Measurements from ENCODE around the gene CTBP2. TPM values are rescaled to one million over a fixed set of nuclear protein-coding genes. Genes with fewer than 3 reads are reported as not detected.

Gene CTBP2
- total RNA-seq, 1 experiment from 2014 or later: 77.8 TPM

DNA sequence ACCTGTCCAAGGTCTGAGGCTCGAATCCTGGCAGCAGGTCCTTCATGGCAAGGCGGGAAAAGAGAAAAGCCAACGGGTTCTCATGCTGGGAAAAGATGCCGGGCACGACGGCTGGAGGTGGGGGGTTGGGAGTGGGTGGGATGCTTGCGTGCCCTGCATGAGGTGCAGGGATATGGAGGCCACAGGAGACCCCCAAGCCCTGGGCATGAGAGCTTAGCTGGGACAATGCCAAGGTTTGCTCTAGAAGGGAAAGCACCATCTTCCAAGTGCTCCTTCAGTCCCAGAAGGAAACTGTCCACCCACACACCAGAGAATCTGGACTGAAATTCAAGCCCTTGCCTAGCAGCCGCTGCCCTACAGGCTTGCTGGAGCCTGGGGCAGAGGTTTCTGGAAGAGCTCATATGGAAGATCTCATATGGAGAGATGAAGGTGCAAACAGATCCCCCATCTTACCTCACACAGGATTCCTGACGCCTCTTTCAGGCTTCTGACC lies 154.1 kb downstream of the CTBP2 start:
- POLR2A ChIA-PET (ENCODE audit: low non-redundant PET): no interaction called here
- H3K36me3 ChIP-seq (ENCODE audit: insufficient read depth, low read length, poor library complexity, severe bottlenecking): peaks cover 8% of the 10 kb centered on the region
- intact Hi-C loops (cut with micrococcal nuclease; ENCODE audit: unreplicated experiment): no loop called here
- no TSS peak for BruUV-seq (replicated peaks)
- TF ChIP-seq, protein P1, sequence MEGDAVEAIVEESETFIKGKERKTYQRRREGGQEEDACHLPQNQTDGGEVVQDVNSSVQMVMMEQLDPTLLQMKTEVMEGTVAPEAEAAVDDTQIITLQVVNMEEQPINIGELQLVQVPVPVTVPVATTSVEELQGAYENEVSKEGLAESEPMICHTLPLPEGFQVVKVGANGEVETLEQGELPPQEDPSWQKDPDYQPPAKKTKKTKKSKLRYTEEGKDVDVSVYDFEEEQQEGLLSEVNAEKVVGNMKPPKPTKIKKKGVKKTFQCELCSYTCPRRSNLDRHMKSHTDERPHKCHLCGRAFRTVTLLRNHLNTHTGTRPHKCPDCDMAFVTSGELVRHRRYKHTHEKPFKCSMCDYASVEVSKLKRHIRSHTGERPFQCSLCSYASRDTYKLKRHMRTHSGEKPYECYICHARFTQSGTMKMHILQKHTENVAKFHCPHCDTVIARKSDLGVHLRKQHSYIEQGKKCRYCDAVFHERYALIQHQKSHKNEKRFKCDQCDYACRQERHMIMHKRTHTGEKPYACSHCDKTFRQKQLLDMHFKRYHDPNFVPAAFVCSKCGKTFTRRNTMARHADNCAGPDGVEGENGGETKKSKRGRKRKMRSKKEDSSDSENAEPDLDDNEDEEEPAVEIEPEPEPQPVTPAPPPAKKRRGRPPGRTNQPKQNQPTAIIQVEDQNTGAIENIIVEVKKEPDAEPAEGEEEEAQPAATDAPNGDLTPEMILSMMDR (conservative IDR thresholded peaks at IDR 0.05; ENCODE audit: low read depth, low read length): no peak
- TF ChIP-seq EZH2 (IDR thresholded peaks at IDR 0.05; ENCODE audit: borderline replicate concordance, low read depth, low read length, poor library complexity, severe bottlenecking): no peak
- H3K27ac ChIP-seq (ENCODE audit: low read depth, low read length, poor library complexity, severe bottlenecking): no peak overlapping the region
- H3K4me1 ChIP-seq (ENCODE audit: insufficient read depth, low read length, poor library complexity, severe bottlenecking): no peaks in the 10 kb centered on the region
- H3K27me3 ChIP-seq (replicated peaks; ENCODE audit: insufficient read depth, low read depth, low read length, poor library complexity): no peaks in the 10 kb centered on the region
- CTCF ChIA-PET: no interaction called here
- no peaks in the 10 kb centered on the region for H3K9me3 ChIP-seq (ENCODE audit: low read depth, low read length, poor library complexity, severe bottlenecking)
- no peak overlapping the region for H3K4me3 ChIP-seq (ENCODE audit: low read depth, low read length, poor library complexity, severe bottlenecking)
- DNase-seq (ENCODE audit: low spot score): no peak

DNA sequence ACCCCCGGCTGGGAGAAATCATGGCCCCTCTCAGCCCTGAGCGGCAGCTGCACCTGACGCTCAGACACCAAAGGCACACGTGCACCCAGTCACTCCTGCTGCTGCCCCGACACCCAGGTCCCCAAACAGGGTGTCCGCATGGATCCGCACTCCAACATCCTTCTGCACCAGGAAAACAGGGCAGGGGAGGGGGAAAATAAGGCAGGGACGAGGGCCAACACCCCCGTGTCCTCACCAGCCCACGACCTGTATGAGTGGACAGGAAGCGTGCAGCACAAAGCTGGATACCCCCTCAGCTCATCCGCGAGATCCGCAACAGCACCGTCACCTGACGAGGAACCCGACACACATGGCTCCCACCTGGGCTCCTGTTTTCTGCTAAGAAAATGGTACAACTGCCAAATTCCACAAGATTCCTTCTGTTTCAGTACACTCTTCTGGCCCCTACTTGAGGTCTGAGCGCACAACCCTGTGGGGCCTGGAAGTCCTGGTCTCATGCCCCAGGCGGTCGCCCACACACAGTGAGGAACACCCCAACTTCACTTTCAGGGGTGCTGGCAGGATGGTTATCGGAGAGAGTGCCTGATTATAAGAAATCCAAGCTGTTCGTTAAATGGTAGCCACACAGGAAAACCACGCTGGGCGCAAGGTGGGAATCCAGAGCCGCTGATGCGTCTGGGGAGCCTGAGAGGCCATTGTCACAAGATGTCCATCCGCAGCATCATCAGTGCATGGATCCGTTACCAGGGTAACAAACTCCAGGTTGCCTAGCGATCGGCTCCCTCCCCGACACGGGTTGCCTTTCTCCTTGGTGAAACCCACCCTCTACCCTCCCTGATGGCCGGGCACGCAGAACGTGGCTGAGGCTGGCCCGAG lies 154.8 kb downstream of the CTBP2 start:
- H3K27ac ChIP-seq (ENCODE audit: low read depth, low read length, poor library complexity, severe bottlenecking): no peak overlapping the region
- no TSS peak for BruUV-seq (replicated peaks)
- no peak overlapping the region for H3K4me3 ChIP-seq (ENCODE audit: low read depth, low read length, poor library complexity, severe bottlenecking)
- ChIA-PET CTCF (no interaction called here), POLR2A (ENCODE audit: low non-redundant PET) (no interaction called here)
- TF ChIP-seq EZH2 (IDR thresholded peaks at IDR 0.05; ENCODE audit: borderline replicate concordance, low read depth, low read length, poor library complexity, severe bottlenecking): no peak
- TF ChIP-seq, protein P1 (conservative IDR thresholded peaks at IDR 0.05; ENCODE audit: low read depth, low read length): no peak
- intact Hi-C loops (cut with micrococcal nuclease; ENCODE audit: unreplicated experiment): no loop called here
- no peaks in the 10 kb centered on the region for H3K9me3 ChIP-seq (ENCODE audit: low read depth, low read length, poor library complexity, severe bottlenecking)
- no peaks in the 10 kb centered on the region for H3K27me3 ChIP-seq (replicated peaks; ENCODE audit: insufficient read depth, low read depth, low read length, poor library complexity)
- DNase-seq (ENCODE audit: low spot score): no peak
- peaks cover 11% of the 10 kb centered on the region for H3K36me3 ChIP-seq (ENCODE audit: insufficient read depth, low read length, poor library complexity, severe bottlenecking)
- H3K4me1 ChIP-seq (ENCODE audit: insufficient read depth, low read length, poor library complexity, severe bottlenecking): no peaks in the 10 kb centered on the region

DNA sequence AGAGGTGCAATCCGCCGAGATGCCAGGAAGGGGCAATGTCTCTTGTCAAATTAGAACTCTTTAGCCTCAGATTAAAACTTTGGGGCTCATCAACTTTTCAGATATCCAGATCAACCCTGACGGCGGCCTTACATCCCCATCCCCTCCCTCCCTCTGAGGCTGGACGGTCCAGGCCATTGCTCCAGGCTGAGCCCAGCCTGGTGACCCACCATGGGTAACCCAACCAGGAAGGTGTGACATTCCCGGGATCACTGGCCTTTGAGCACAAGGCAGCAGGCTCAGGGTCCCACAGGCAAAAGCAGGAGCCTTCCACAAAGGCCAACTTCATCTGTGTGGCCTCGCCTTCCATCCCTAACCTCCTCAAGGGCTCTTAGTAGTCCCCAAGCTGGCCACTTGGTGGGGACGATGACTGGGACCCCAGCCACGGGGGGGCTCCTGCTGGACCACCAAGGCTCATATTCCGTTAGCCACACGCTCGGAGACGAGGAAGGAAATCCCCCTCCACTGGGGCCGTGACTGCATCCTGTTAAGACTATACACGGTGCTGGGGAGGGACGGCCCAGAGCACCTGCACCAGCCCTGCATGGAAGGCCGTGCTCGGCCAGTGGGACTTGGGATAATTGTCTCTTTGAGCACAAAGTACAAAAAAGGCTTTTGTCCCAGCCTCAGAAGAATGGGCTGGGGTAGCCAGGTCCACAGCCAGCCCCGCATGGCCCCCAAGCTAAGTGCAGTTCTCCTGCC lies 155.6 kb downstream of the CTBP2 start:
- H3K4me1 ChIP-seq (ENCODE audit: insufficient read depth, low read length, poor library complexity, severe bottlenecking): no peaks in the 10 kb centered on the region

More for the DNA sequence above, 155.6 kb downstream of the CTBP2 start:
- ChIA-PET CTCF (no interaction called here), POLR2A (ENCODE audit: low non-redundant PET) (no interaction called here)
- TF ChIP-seq, protein P1 (conservative IDR thresholded peaks at IDR 0.05; ENCODE audit: low read depth, low read length): no peak
- TF ChIP-seq EZH2 (IDR thresholded peaks at IDR 0.05; ENCODE audit: borderline replicate concordance, low read depth, low read length, poor library complexity, severe bottlenecking): no peak
- intact Hi-C loops (cut with micrococcal nuclease; ENCODE audit: unreplicated experiment): no loop called here
- H3K36me3 ChIP-seq (ENCODE audit: insufficient read depth, low read length, poor library complexity, severe bottlenecking): peaks cover 18% of the 10 kb centered on the region
- H3K27me3 ChIP-seq (replicated peaks; ENCODE audit: insufficient read depth, low read depth, low read length, poor library complexity): no peaks in the 10 kb centered on the region
- no peak for DNase-seq (ENCODE audit: low spot score)
- no TSS peak for BruUV-seq (replicated peaks)
- no peak overlapping the region for H3K27ac ChIP-seq (ENCODE audit: low read depth, low read length, poor library complexity, severe bottlenecking)
- no peak overlapping the region for H3K4me3 ChIP-seq (ENCODE audit: low read depth, low read length, poor library complexity, severe bottlenecking)
- H3K9me3 ChIP-seq (ENCODE audit: low read depth, low read length, poor library complexity, severe bottlenecking): no peaks in the 10 kb centered on the region
